Activated naive CD8-positive, alpha-beta T cell (primary cell): ENCODE results near the gene TBCK.
"Not testable (repeated sequence)": the region's sequence is repeated elsewhere in the genome, so short reads cannot be mapped to it uniquely, and the experiment has no call there.

Experiments used
- H3K27ac Mint-ChIP-seq: one replicate; pipeline ENCODE4 v1.8.0; 2021; ENCODE audit warnings: mixed read lengths
- H3K27me3 Mint-ChIP-seq: one replicate; pipeline ENCODE4 v1.8.0; 2021; ENCODE audit warnings: mixed read lengths
- H3K36me3 Mint-ChIP-seq: one replicate; pipeline ENCODE4 v1.8.0; 2021; ENCODE audit warnings: mixed read lengths
- H3K4me1 Mint-ChIP-seq: one replicate; pipeline ENCODE4 v1.8.0; 2021; ENCODE audit warnings: low read depth, mixed read lengths
- H3K4me3 Mint-ChIP-seq: one replicate; pipeline ENCODE4 v1.8.0; 2021; ENCODE audit warnings: mild to moderate bottlenecking, mixed read lengths
- H3K9me3 Mint-ChIP-seq: one replicate; pipeline ENCODE4 v1.8.0; 2021; ENCODE audit warnings: low read depth, mixed read lengths

TBCK gene

GRCh38 chr4:106245176-106245575 lies 70.8 kb downstream of the TBCK start:
- Mint-ChIP-seq H3K4me1 (no peaks in the 10 kb centered on the region), H3K36me3 (peaks cover 16% of the 10 kb centered on the region), H3K9me3 (no peaks in the 10 kb centered on the region), H3K27ac (no peak overlapping the region), H3K27me3 (no peaks in the 10 kb centered on the region), H3K4me3 (no peak overlapping the region)

- no peaks in the 10 kb centered on the region for H3K9me3 Mint-ChIP-seq
- H3K27ac Mint-ChIP-seq, result no peak overlapping the region
These were observed 75.3 kb downstream of the TBCK start for GRCh38 chr4:106240699-106241098.

GRCh38 chr4:106238820-106239420 lies 77.1 kb downstream of the TBCK start:
- peaks cover 18% of the 10 kb centered on the region for H3K36me3 Mint-ChIP-seq
- H3K9me3 Mint-ChIP-seq, result no peaks in the 10 kb centered on the region
- no peak overlapping the region for H3K27ac Mint-ChIP-seq
- no peak overlapping the region for H3K4me3 Mint-ChIP-seq
- H3K4me1 Mint-ChIP-seq, result no peaks in the 10 kb centered on the region
- H3K27me3 Mint-ChIP-seq, result no peaks in the 10 kb centered on the region

More at GRCh38 chr4:106240699-106241098, 75.3 kb downstream of the TBCK start:
- H3K27me3 Mint-ChIP-seq, result no peaks in the 10 kb centered on the region
- no peak overlapping the region for H3K4me3 Mint-ChIP-seq
- H3K4me1 Mint-ChIP-seq, result no peaks in the 10 kb centered on the region
- peaks cover 12% of the 10 kb centered on the region for H3K36me3 Mint-ChIP-seq

- Mint-ChIP-seq H3K27me3 (no peaks in the 10 kb centered on the region), H3K9me3 (no peaks in the 10 kb centered on the region), H3K27ac (no peak overlapping the region), H3K4me1 (no peaks in the 10 kb centered on the region), H3K4me3 (no peak overlapping the region), H3K36me3 (peaks cover 33% of the 10 kb centered on the region)
These were observed 84.1 kb downstream of the TBCK start for GRCh38 chr4:106231931-106232330.

GRCh38 chr4:106222548-106222947 lies 93.5 kb downstream of the TBCK start:
- Mint-ChIP-seq H3K36me3 (peaks cover 25% of the 10 kb centered on the region), H3K9me3 (peaks cover 7% of the 10 kb centered on the region), H3K27me3 (no peaks in the 10 kb centered on the region), H3K4me1 (no peaks in the 10 kb centered on the region), H3K4me3 (no peak overlapping the region), H3K27ac (no peak overlapping the region)

- H3K9me3 Mint-ChIP-seq, H3K4me1 Mint-ChIP-seq, H3K27me3 Mint-ChIP-seq, H3K27ac Mint-ChIP-seq, H3K4me3 Mint-ChIP-seq: not testable (repeated sequence)
- peaks cover 14% of the 10 kb centered on the region for H3K36me3 Mint-ChIP-seq
These were observed 102.7 kb downstream of the TBCK start for GRCh38 chr4:106213291-106213690.

GRCh38 chr4:106210021-106210420 lies 106.0 kb downstream of the TBCK start:
- Mint-ChIP-seq H3K4me3 (no peak overlapping the region), H3K36me3 (peaks cover 20% of the 10 kb centered on the region), H3K27me3 (no peaks in the 10 kb centered on the region), H3K4me1 (no peaks in the 10 kb centered on the region), H3K27ac (no peak overlapping the region), H3K9me3 (no peaks in the 10 kb centered on the region)

- H3K9me3 Mint-ChIP-seq, result no peaks in the 10 kb centered on the region
- H3K36me3 Mint-ChIP-seq, result peaks cover 20% of the 10 kb centered on the region
- no peaks in the 10 kb centered on the region for H3K4me1 Mint-ChIP-seq
- no peak overlapping the region for H3K4me3 Mint-ChIP-seq
- H3K27me3 Mint-ChIP-seq, result no peaks in the 10 kb centered on the region
- H3K27ac Mint-ChIP-seq, result no peak overlapping the region
These were observed 107.2 kb downstream of the TBCK start for GRCh38 chr4:106208481-106209460.

- H3K27ac Mint-ChIP-seq, result no peak overlapping the region
- H3K4me3 Mint-ChIP-seq, result no peak overlapping the region
These were observed 114.6 kb downstream of the TBCK start for GRCh38 chr4:106201373-106201772.

GRCh38 chr4:106195435-106195950 lies 120.5 kb downstream of the TBCK start:
- Mint-ChIP-seq H3K27me3 (no peaks in the 10 kb centered on the region), H3K27ac (no peak overlapping the region), H3K4me3 (no peak overlapping the region), H3K36me3 (peaks cover 27% of the 10 kb centered on the region), H3K4me1 (no peaks in the 10 kb centered on the region), H3K9me3 (no peaks in the 10 kb centered on the region)

More at GRCh38 chr4:106201373-106201772, 114.6 kb downstream of the TBCK start:
- Mint-ChIP-seq H3K36me3 (peaks cover 9% of the 10 kb centered on the region), H3K9me3 (no peaks in the 10 kb centered on the region), H3K27me3 (no peaks in the 10 kb centered on the region), H3K4me1 (no peaks in the 10 kb centered on the region)

GRCh38 chr4:106194801-106195200 lies 121.2 kb downstream of the TBCK start:
- peaks cover 28% of the 10 kb centered on the region for H3K36me3 Mint-ChIP-seq
- H3K27ac Mint-ChIP-seq, result no peak overlapping the region
- H3K27me3 Mint-ChIP-seq, result no peaks in the 10 kb centered on the region
- H3K4me1 Mint-ChIP-seq, result no peaks in the 10 kb centered on the region
- no peaks in the 10 kb centered on the region for H3K9me3 Mint-ChIP-seq
- no peak overlapping the region for H3K4me3 Mint-ChIP-seq

- H3K27me3 Mint-ChIP-seq, result no peaks in the 10 kb centered on the region
- H3K4me1 Mint-ChIP-seq, result no peaks in the 10 kb centered on the region
- peaks cover 42% of the 10 kb centered on the region for H3K36me3 Mint-ChIP-seq
- H3K27ac Mint-ChIP-seq, result no peak overlapping the region
- H3K4me3 Mint-ChIP-seq, result no peak overlapping the region
- H3K9me3 Mint-ChIP-seq, result no peaks in the 10 kb centered on the region
These were observed 123.9 kb downstream of the TBCK start for GRCh38 chr4:106192131-106192530.

GRCh38 chr4:106186201-106186600 lies 129.8 kb downstream of the TBCK start:
- H3K27ac Mint-ChIP-seq, result no peak overlapping the region
- H3K27me3 Mint-ChIP-seq, result no peaks in the 10 kb centered on the region
- H3K4me3 Mint-ChIP-seq, result no peak overlapping the region
- H3K36me3 Mint-ChIP-seq, result peaks cover 59% of the 10 kb centered on the region
- H3K4me1 Mint-ChIP-seq, result no peaks in the 10 kb centered on the region
- H3K9me3 Mint-ChIP-seq, result peaks cover 21% of the 10 kb centered on the region

GRCh38 chr4:106183551-106183950 lies 132.5 kb downstream of the TBCK start:
- Mint-ChIP-seq H3K9me3 (peaks cover 26% of the 10 kb centered on the region), H3K4me3 (no peak overlapping the region), H3K27ac (no peak overlapping the region), H3K36me3 (peaks cover 51% of the 10 kb centered on the region), H3K4me1 (no peaks in the 10 kb centered on the region), H3K27me3 (no peaks in the 10 kb centered on the region)

GRCh38 chr4:106172861-106173260 lies 143.1 kb downstream of the TBCK start:
- Mint-ChIP-seq H3K27ac (no peak overlapping the region), H3K4me3 (no peak overlapping the region), H3K27me3 (no peaks in the 10 kb centered on the region), H3K9me3 (no peaks in the 10 kb centered on the region), H3K4me1 (no peaks in the 10 kb centered on the region), H3K36me3 (peaks cover 24% of the 10 kb centered on the region)
